ENCODE measurements around the gene TULP4. TPM values are rescaled to one million over a fixed set of nuclear protein-coding genes. Genes with fewer than 3 reads are reported as not detected.

TULP4 gene
- polyA plus RNA-seq, 1 donor (not counting 4 experiments of a cell fraction or from before 2014, with no cell fraction given), result 13.1 TPM

- H3K27me3 ChIP-seq (ENCODE audit: control insufficient read depth, extremely low read depth, insufficient read depth, low read length), result no peaks in the 10 kb centered on the region
- DNase-seq (ENCODE audit: low read depth, low spot score), result no peak
- H3K27ac ChIP-seq (ENCODE audit: control insufficient read depth, insufficient read depth, low read length), result peak overlapping the region; percentile 48
- no peak overlapping the region for H2AFZ ChIP-seq (ENCODE audit: control insufficient read depth, low read length)
- peak overlapping the region; percentile 58 for H3K4me2 ChIP-seq (ENCODE audit: control insufficient read depth, extremely low read depth, insufficient read depth, low read depth, low read length)
- no peak overlapping the region for H3K4me3 ChIP-seq (ENCODE audit: control insufficient read depth in 2 of 3, extremely low read depth in 1 of 3, insufficient read depth in 2 of 3, low read depth in 1 of 3, low read length in 3 of 3)
- dilution Hi-C loops (cut with MboI; ENCODE audit: extremely low pct_ligation_motif_present, low sequenced_read_pairs), result no loop called here
- H3K9me1 ChIP-seq (ENCODE audit: control insufficient read depth, extremely low read depth, insufficient read depth, low read length), result peaks cover under 1% of the 10 kb centered on the region
- no peaks in the 10 kb centered on the region for H4K20me1 ChIP-seq (ENCODE audit: control insufficient read depth, extremely low read depth, insufficient read depth, low read length)
- peaks cover 17% of the 10 kb centered on the region for H3K4me1 ChIP-seq (ENCODE audit: control insufficient read depth, extremely low read depth, insufficient read depth, low read length)
- no peak for TF ChIP-seq EZH2 (IDR thresholded peaks at IDR 0.05; ENCODE audit: low read length)
- no peak for TF ChIP-seq CTCF (optimal IDR thresholded peaks at IDR 0.05 in 1 of 3, IDR thresholded peaks at IDR 0.05 in 1 of 3, conservative IDR thresholded peaks at IDR 0.05 in 1 of 3; ENCODE audit: extremely low read depth in 1 of 3, insufficient read depth in 2 of 3, low read length in 3 of 3)
- no peak for FAIRE-seq
- no peak overlapping the region for H3K9ac ChIP-seq (ENCODE audit: control insufficient read depth, extremely low read depth, insufficient read depth, low read length)
- H3K79me2 ChIP-seq (ENCODE audit: control insufficient read depth, insufficient read depth, low read length), result no peaks in the 10 kb centered on the region
- H3K36me3 ChIP-seq (ENCODE audit: control insufficient read depth in 2 of 2, extremely low read depth in 1 of 2, insufficient read depth in 2 of 2, low read length in 2 of 2), result peaks cover 1 to 9% of the 10 kb centered on the region in 2 experiments
- no peaks in the 10 kb centered on the region for H3K9me3 ChIP-seq (ENCODE audit: control insufficient read depth, low read depth, low read length)
These were observed 175.2 kb downstream of the TULP4 start for GRCh38 chr6:158487495-158487894.

- Histone ChIP-seq H3K4me1 (ENCODE audit: control insufficient read depth, extremely low read depth, insufficient read depth, low read length) (peaks cover 15% of the 10 kb centered on the region), H3K9me3 (ENCODE audit: control insufficient read depth, low read depth, low read length) (no peaks in the 10 kb centered on the region), H3K9me1 (ENCODE audit: control insufficient read depth, extremely low read depth, insufficient read depth, low read length) (no peaks in the 10 kb centered on the region), H3K27me3 (ENCODE audit: control insufficient read depth, extremely low read depth, insufficient read depth, low read length) (no peaks in the 10 kb centered on the region), H3K36me3 (ENCODE audit: control insufficient read depth in 2 of 2, extremely low read depth in 1 of 2, insufficient read depth in 2 of 2, low read length in 2 of 2) (peaks cover 1 to 10% of the 10 kb centered on the region in 2 experiments), H3K4me2 (ENCODE audit: control insufficient read depth, extremely low read depth, insufficient read depth, low read depth, low read length) (peak overlapping the region; percentile 58), H4K20me1 (ENCODE audit: control insufficient read depth, extremely low read depth, insufficient read depth, low read length) (no peaks in the 10 kb centered on the region), H2AFZ (ENCODE audit: control insufficient read depth, low read length) (no peak overlapping the region), H3K9ac (ENCODE audit: control insufficient read depth, extremely low read depth, insufficient read depth, low read length) (peak overlapping the region; percentile 44), H3K27ac (ENCODE audit: control insufficient read depth, insufficient read depth, low read length) (peak overlapping the region; percentile 48), H3K79me2 (ENCODE audit: control insufficient read depth, insufficient read depth, low read length) (no peaks in the 10 kb centered on the region), H3K4me3 (ENCODE audit: control insufficient read depth in 2 of 3, extremely low read depth in 1 of 3, insufficient read depth in 2 of 3, low read depth in 1 of 3, low read length in 3 of 3) (no peak overlapping the region)
- dilution Hi-C loops (cut with MboI; ENCODE audit: extremely low pct_ligation_motif_present, low sequenced_read_pairs), result no loop called here
- TF ChIP-seq EZH2 (IDR thresholded peaks at IDR 0.05; ENCODE audit: low read length), result no peak
- no peak for TF ChIP-seq CTCF (optimal IDR thresholded peaks at IDR 0.05 in 1 of 3, IDR thresholded peaks at IDR 0.05 in 1 of 3, conservative IDR thresholded peaks at IDR 0.05 in 1 of 3; ENCODE audit: extremely low read depth in 1 of 3, insufficient read depth in 2 of 3, low read length in 3 of 3)
- peak; percentile 61 for DNase-seq (ENCODE audit: low read depth, low spot score)
- FAIRE-seq, result peak; percentile 97
These were observed 175.8 kb downstream of the TULP4 start for GRCh38 chr6:158488065-158488464.

All from keratinocyte (primary cell).